Esophagus (tissue), 2 donors: Measurements from ENCODE around the gene ZNF440. TPM values are rescaled to one million over a fixed set of nuclear protein-coding genes. Genes with fewer than 3 reads are reported as not detected.
A peak's percentile ranks its signal among the peaks of the same experiment; 100 is the strongest.
"Not testable (repeated sequence)": the region's sequence is repeated elsewhere in the genome, so short reads cannot be mapped to it uniquely, and the experiment has no call there.

Experiments
- H3K27ac ChIP-seq, 2 donors: one replicate each; pipeline ENCODE4 v1.5.1; 2013; ENCODE audit warnings: low read depth in 2 of 2, mild to moderate bottlenecking in 2 of 2, inconsistent platforms in 1 of 2, low read length in 1 of 2, moderate library complexity in 1 of 2
- H3K27me3 ChIP-seq, 2 donors: one replicate each; pipeline ENCODE4 v1.6.1; 2013; ENCODE audit warnings: low read length in 2 of 2, control low read depth in 1 of 2, mild to moderate bottlenecking in 1 of 2; ENCODE audit not compliant: insufficient read depth in 2 of 2, control insufficient read depth in 1 of 2
- H3K36me3 ChIP-seq, 2 donors: one replicate each; pipeline ENCODE4 v1.6.1; 2013; ENCODE audit warnings: low read length in 1 of 2; ENCODE audit not compliant: control insufficient read depth in 2 of 2, insufficient read depth in 2 of 2
- H3K4me1 ChIP-seq, 2 donors: one replicate each; pipeline ENCODE4 v1.6.1; 2013; ENCODE audit warnings: low read length in 1 of 2; ENCODE audit not compliant: control insufficient read depth in 2 of 2, insufficient read depth in 2 of 2
- H3K4me3 ChIP-seq, 2 donors: one replicate each; pipeline ENCODE4 v1.5.1; 2013; ENCODE audit warnings: low read length in 2 of 2, mild to moderate bottlenecking in 2 of 2, low read depth in 1 of 2, moderate library complexity in 1 of 2
- H3K9me3 ChIP-seq, 2 donors: one replicate each; pipeline ENCODE4 v1.6.1; 2013; ENCODE audit warnings: mild to moderate bottlenecking in 2 of 2, low read depth in 1 of 2, low read length in 1 of 2, moderate library complexity in 1 of 2; ENCODE audit not compliant: control insufficient read depth in 2 of 2, insufficient read depth in 1 of 2
- WGBS, 2 donors: extraction: QIAGEN DNeasy Blood & Tissue Kit; methylation state at CpG; one replicate each; pipeline ENCODE4 v1.1.7; 2013; 5-methylcytosine and 5-hydroxymethylcytosine counted together
- polyA plus RNA-seq, 2 donors: library from polyadenylated mRNA; stranded (reverse); fragments of 200-250 nt; gene quantifications; one replicate each; pipeline ENCODE4 v1.2.3, GENCODE V29; 2013
- donor health status: healthy with polysubstance abuse.
- donor health status: Bipolar disorder and iron deficiency.

ZNF440 gene
- polyA plus RNA-seq: 10 to 100 TPM in 1 of 2 donors, 1 to 10 TPM in 1; 5.1 to 16.1 TPM

DNA sequence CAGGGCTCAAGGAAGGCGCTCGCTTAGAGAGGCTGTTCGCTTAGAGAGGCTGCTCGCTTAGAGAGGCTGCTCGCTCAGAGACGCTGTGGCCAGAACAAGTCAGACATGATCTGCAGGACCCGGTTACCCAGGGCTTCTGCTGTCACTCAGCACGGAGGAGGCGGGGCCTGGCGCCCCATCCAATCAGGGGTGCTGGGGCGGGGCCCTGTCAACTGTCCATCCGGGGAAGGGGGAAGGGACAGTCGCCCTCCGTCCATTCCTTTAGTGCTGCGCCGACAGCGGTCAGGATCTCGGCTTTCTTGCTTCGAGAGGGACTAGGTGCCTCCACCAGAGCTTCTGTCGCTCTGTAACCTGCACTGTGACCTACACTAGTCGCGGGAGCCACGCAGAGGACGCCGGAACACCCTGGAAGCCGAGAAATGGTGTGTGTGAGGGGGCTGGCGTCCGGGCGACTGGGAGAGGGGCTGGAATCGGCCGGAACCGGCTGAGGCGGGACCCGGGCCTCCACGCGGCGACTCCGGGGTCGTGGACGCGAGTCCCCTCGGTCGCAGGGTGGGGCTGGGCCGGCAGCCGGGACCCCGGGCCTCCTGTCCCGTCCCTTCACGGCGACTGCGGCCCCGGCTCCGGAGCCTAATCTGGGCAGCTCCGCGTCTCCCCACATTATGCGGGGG lies at the start of gene ZNF440:
Gene ZNF440 (plus strand): TSS at position 245 of the 671 bp plus-strand sequence. CDS start 175 bp downstream, at position 420.
- peaks cover 0 to 2% of the 10 kb centered on the region in 2 donors for H3K4me1 ChIP-seq
- 0 to 1% methylated on average over 51 to 55 of the region's 55 CpGs for WGBS, 2 donors
- H3K36me3 ChIP-seq: peaks cover 0 to under 1% of the 10 kb centered on the region in 2 donors
- peak within 1 kb of the TSS; percentile 89 to 95 for H3K4me3 ChIP-seq
- peak within 1 kb of the TSS; percentile 85 to 91 for H3K27ac ChIP-seq
- no peaks in the 10 kb centered on the region for H3K27me3 ChIP-seq
- no peaks in the 10 kb centered on the region for H3K9me3 ChIP-seq

DNA sequence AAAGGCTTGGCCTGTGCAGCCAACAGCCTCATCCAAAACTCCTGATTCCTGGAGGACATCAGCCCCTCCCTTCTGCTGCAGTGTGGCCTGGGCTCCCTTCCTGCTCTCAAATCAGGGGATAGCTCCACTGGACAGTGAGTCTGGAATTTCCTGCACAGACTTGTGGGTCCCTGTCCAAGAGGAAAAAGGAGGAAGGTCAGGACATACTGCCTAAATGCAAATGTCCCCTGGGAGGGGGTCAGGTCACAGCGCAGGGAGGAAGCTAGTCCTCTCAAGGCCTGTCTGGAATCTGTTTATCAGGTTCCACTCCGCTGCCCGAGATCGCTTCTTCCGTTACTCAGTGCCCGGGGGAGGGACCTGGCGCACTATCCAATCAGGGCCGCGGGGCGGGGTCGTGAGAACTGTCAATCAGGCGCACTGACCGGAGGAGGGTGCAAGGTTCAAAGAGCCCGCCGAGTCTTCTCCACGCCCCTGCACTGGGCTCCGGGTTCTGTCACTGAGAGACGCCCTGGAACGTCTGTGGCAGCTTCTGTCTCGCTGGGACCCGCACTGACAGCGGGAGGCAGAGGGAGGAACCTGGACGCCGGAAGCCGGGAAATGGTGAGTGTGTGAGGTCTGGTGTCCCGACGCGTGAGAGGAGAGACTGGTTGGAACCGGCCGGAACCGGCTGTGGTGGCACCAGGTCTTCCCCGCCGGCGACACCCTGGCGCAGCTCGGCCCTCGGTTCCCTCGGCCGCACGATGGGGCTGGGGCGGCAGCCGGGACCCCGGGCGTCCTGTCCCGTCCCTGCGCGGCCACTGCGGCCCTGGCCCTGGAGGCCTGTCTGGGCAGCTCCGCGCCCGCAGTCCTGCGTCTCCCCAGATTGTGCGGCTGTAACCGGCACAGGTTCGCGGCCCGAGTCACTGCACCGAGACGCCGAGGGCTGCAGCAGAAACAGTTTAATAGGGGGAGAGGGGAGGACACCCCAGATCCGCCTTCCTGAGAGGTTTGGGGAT lies 47.2 kb upstream of the ZNF440 start, which contains the start of gene ZNF441:
Gene ZNF441 (plus strand): TSS at position 404 of the 995 bp plus-strand sequence. CDS start 194 bp downstream, at position 598.
- Histone ChIP-seq H3K27me3 (no peaks in the 10 kb centered on the region), H3K4me3 (peak within 1 kb of the TSS; percentile 86 to 90), H3K4me1 (no peaks in the 10 kb centered on the region), H3K9me3 (no peaks in the 10 kb centered on the region), H3K36me3 (no peaks in the 10 kb centered on the region), H3K27ac (peak within 1 kb of the TSS; percentile 93)
- 0% methylated on average over 48 to 61 of the region's 61 CpGs for WGBS, 2 donors

DNA sequence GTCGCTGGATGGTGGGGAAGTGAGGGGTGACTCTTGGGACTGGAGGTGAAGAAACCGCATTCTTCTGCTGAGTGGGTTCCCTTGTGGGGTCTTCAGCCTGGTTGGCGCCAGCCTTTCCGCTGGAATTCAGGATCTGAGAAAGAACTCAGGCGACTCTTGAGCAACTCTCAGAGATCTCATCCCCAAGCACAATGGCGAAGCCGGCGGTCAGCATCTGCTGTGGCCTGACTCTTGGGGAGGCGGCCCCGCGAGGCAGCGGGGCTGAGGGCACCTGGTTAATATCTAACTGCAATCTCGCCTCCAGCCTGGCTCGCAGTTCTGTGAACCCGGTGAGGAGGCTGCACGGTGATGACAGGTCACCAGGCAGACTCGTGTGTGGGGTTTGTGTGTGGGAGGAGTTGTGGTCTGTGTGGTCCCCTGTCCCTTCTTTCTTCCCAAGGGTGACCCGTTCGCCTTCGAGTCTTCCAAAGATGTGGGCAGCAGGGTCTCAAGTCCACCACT lies 46.4 kb upstream of the ZNF440 start:
- Histone ChIP-seq H3K27me3 (no peaks in the 10 kb centered on the region), H3K36me3 (no peaks in the 10 kb centered on the region), H3K4me3 (peak overlapping the region; percentile 86 to 90), H3K9me3 (no peaks in the 10 kb centered on the region), H3K27ac (peak overlapping the region; percentile 93), H3K4me1 (no peaks in the 10 kb centered on the region)
- 3 to 5% methylated on average over 20 of the region's 20 CpGs for WGBS, 2 donors

DNA sequence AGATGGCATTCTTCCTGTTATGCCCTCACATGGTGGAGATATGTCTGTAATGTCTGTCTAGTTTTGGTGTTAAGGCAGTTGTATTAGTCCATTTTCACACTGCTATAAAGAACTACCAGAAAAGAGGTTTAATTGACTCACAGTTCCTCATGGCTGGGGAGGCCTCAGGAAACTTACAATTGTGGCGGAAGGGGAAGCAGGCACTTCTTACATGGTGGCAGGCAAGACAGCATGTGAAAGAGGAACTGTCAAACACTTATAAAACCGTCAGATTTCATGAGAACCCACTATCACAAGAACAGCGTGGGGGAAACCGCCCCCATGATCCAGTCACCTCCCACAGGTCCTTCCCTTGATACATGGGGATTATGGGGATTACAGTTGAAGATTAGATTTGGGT lies 44.1 kb upstream of the ZNF440 start:
- H3K36me3 ChIP-seq: no peaks in the 10 kb centered on the region
- H3K27me3 ChIP-seq: no peaks in the 10 kb centered on the region
- 95% methylated on average over 4 of the region's 4 CpGs for WGBS, 2 donors
- H3K4me1 ChIP-seq: no peaks in the 10 kb centered on the region
- H3K9me3 ChIP-seq: no peaks in the 10 kb centered on the region
- no peak overlapping the region for H3K27ac ChIP-seq
- H3K4me3 ChIP-seq: no peak overlapping the region

DNA sequence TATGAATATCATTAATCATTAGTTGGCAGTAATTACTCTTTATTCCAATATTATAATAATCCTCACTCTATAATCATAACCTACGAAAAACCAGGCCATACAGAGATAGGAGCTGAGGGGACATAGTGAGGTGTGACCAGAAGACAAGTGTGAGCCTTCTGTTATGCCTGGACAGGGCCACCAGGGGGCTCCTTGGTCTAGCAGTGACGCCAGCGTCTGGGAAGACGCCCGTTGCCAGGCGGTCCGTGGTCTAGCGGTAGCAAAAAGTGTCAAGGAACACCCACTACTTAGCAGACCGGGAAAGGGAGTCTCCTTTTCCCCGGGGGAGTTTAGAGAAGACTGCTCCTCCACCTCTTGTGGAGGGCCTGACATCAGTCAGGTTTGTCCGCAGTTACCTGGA lies 42.6 kb upstream of the ZNF440 start:
- H3K4me1 ChIP-seq, H3K36me3 ChIP-seq, H3K9me3 ChIP-seq, H3K4me3 ChIP-seq, H3K27ac ChIP-seq, H3K27me3 ChIP-seq: not testable (repeated sequence)
- WGBS, 2 donors: 75 to 77% methylated on average over 11 of the region's 11 CpGs

DNA sequence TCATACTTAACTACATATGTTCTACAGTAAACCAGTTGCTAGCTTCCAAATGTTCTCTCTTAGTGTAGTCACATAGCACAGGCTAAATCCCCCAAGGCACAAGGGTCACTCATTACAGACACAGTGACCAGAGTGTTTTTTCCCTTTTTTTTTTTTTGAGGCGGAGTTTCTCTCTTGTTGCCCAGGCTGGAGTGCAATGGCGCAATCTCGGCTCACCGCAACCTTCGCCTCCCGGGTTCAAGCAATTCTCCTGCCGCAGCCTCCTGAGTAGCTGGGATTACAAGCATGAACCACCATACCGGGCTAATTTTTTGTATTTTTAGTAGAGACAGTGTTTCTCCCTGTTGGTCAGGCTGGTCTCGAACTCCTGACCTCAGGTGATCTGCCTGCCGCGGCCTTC lies 37.4 kb upstream of the ZNF440 start:
- WGBS, 2 donors: 99% methylated on average over 11 of the region's 11 CpGs
- not testable (repeated sequence) for H3K27me3 ChIP-seq, H3K4me1 ChIP-seq, H3K4me3 ChIP-seq, H3K27ac ChIP-seq
- peaks cover 17 to 21% of the 10 kb centered on the region in 2 donors for H3K36me3 ChIP-seq
- H3K9me3 ChIP-seq: peaks cover 0 to 18% of the 10 kb centered on the region in 2 donors

DNA sequence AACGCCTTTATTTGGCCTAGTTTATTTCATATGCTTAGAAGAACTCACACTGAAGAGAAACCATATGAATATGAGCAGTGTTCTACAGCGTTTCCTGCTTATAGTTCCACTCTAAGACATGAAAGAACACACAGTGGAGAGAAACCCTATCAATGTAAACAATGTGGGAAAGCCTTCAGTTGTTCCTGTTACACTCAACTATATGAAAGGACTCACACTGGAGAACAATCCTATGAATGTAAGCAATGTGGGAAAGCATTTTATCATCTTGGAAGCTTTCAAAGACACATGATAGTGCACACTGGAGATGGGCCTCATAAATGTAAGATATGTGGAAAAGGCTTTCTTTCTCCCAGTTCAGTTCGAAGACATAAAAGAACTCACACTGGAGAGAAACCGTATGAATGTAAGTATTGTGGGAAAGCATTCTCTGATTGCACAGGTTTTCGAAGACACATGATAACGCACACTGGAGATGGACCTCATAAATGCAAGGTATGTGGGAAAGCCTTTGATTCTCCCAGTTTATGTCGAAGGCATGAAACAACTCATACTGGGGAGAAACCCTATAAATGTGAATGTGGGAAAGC lies 33.5 kb upstream of the ZNF440 start:
- Histone ChIP-seq H3K27me3 (no peaks in the 10 kb centered on the region), H3K4me1 (no peaks in the 10 kb centered on the region), H3K9me3 (peaks cover 0 to 21% of the 10 kb centered on the region in 2 donors), H3K4me3 (no peak overlapping the region), H3K36me3 (peaks cover 17 to 21% of the 10 kb centered on the region in 2 donors), H3K27ac (no peak overlapping the region)
- 94 to 97% methylated on average over 7 of the region's 7 CpGs for WGBS, 2 donors

DNA sequence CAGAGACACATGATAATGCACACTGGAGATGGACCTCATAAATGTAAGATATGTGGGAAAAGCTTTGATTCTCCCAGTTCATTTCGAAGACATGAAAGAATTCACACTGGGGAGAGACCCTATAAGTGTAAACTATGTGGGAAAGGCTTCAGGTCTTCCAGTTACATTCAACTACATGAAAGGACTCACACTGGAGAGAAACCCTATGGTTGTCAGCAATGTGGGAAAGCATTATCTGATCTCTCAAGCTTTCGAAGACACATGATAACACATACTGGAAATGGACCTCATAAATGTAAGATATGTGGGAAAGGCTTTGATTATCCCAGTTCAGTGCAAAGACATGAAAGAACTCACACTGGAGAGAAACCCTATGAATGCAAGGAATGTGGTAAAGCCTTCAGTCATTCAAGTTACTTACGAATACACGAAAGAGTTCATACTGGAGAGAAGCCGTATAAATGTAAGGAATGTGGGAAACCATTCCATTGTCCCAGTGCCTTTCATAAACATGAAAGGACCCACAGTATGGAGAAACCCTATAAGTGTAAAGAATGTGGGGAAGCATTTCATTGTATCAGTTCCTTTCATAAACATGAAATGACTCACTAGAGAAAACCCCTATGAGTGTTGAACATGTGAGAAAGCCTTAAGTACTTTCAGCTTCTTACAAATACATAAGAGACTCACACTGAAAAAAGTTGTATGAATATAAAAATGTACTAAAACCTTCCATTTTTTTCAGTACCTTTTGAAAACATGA lies 32.6 kb upstream of the ZNF440 start:
- Histone ChIP-seq H3K4me3 (no peak overlapping the region), H3K36me3 (peaks cover 17 to 21% of the 10 kb centered on the region in 2 donors), H3K27ac (no peak overlapping the region), H3K27me3 (no peaks in the 10 kb centered on the region), H3K4me1 (no peaks in the 10 kb centered on the region), H3K9me3 (peaks cover 0 to 19% of the 10 kb centered on the region in 2 donors)
- WGBS, 2 donors: 96 to 98% methylated on average over 5 of the region's 5 CpGs
